ENCODE measurements around the gene ATG16L2.

- TF ChIP-seq, protein P1, sequence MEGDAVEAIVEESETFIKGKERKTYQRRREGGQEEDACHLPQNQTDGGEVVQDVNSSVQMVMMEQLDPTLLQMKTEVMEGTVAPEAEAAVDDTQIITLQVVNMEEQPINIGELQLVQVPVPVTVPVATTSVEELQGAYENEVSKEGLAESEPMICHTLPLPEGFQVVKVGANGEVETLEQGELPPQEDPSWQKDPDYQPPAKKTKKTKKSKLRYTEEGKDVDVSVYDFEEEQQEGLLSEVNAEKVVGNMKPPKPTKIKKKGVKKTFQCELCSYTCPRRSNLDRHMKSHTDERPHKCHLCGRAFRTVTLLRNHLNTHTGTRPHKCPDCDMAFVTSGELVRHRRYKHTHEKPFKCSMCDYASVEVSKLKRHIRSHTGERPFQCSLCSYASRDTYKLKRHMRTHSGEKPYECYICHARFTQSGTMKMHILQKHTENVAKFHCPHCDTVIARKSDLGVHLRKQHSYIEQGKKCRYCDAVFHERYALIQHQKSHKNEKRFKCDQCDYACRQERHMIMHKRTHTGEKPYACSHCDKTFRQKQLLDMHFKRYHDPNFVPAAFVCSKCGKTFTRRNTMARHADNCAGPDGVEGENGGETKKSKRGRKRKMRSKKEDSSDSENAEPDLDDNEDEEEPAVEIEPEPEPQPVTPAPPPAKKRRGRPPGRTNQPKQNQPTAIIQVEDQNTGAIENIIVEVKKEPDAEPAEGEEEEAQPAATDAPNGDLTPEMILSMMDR (IDR thresholded peaks at IDR 0.05; ENCODE audit: poor library complexity, severe bottlenecking), result no peak
- TF ChIP-seq EZH2 (IDR thresholded peaks at IDR 0.05; ENCODE audit: borderline replicate concordance, insufficient read depth, low read length, poor library complexity, severe bottlenecking) (no peak), EP300 (conservative IDR thresholded peaks at IDR 0.05; ENCODE audit: poor library complexity, severe bottlenecking) (no peak), REST (IDR thresholded peaks at IDR 0.05; ENCODE audit: borderline replicate concordance) (no peak), POLR2AphosphoS5 (IDR thresholded peaks at IDR 0.05) (no peak), RAD21 (conservative IDR thresholded peaks at IDR 0.05) (no peak), SMC3 (conservative IDR thresholded peaks at IDR 0.05; ENCODE audit: poor library complexity) (no peak), TAF1 (IDR thresholded peaks at IDR 0.05; ENCODE audit: low read depth) (no peak)
These were observed 1.6 kb upstream of the ATG16L2 start for GRCh38 chr11:72812604-72812966.
